GM18517 (cell line): ENCODE results near the gene ARPC1A.
"Not testable (repeated sequence)": the region's sequence is repeated elsewhere in the genome, so short reads cannot be mapped to it uniquely, and the experiment has no call there.

Experiments used
- ATAC-seq: cut with Tn5 transposase; IDR thresholded peaks from one replicate; pipeline ENCODE4 v1.9.1; 2021; ENCODE audit warnings: mild to moderate bottlenecking, moderate library complexity; ENCODE audit not compliant: unreplicated experiment

ARPC1A gene

GRCh38 chr7:99406557-99406956, 80.9 kb downstream of the ARPC1A start:
- ATAC-seq: no peak

- ATAC-seq: peak; percentile 6
Observed at GRCh38 chr7:99407872-99408378, 82.2 kb downstream of the ARPC1A start.

- peak; percentile 80 for ATAC-seq
Observed at GRCh38 chr7:99408379-99409191, 82.9 kb downstream of the ARPC1A start, which contains the start of the genes BUD31 and PDAP1. Gene BUD31, plus strand, starts transcription at chr7:99408969. Its CDS starts 2,124 bp downstream, at chr7:99411093. Gene PDAP1, minus strand, starts transcription at chr7:99408597. Its CDS starts 49 bp downstream, at chr7:99408548.

GRCh38 chr7:99409192-99409572, 83.5 kb downstream of the ARPC1A start:
- no peak for ATAC-seq

GRCh38 chr7:99409806-99410205, 84.1 kb downstream of the ARPC1A start:
- no peak for ATAC-seq

GRCh38 chr7:99410635-99411034, 84.9 kb downstream of the ARPC1A start:
- ATAC-seq: no peak

- not testable (repeated sequence) for ATAC-seq
Observed at GRCh38 chr7:99415513-99416127, 89.9 kb downstream of the ARPC1A start.
